OCI-LY3 (cell line): Measurements from ENCODE around the gene SETBP1.

Experiments
- CTCF ChIP-seq: fragments of 200-600, 300-600 bp; sonication (generic); IDR thresholded peaks from 2 replicates; pipeline ENCODE4 v1.5.1; 2014; ENCODE audit warnings: antibody characterized with exemption, low read length, low read depth
- EZH2phosphoT487 ChIP-seq: fragments of 200-600 bp; shearing (Covaris generic); IDR thresholded peaks from 2 replicates; pipeline ENCODE4 v1.6.1; 2018; ENCODE audit warnings: antibody characterized with exemption, mixed run types, low read depth

- TF ChIP-seq CTCF, result no peak
- no peak for TF ChIP-seq EZH2phosphoT487
Measured at GRCh38 chr18:44781886-44782285, 101.2 kb downstream of the SETBP1 start.
